Effector memory CD4-positive, alpha-beta T cell (primary cell): ENCODE data around the gene CACNA1E.

Source experiments
- DNase-seq, 3 donors: peaks; one replicate each; pipeline ENCODE4 v3.0.0-alpha.2; 2020
- H3K27ac ChIP-seq: 2 replicates; pipeline ENCODE4 v1.7.0; 2013; ENCODE audit warnings: mild to moderate bottlenecking, low read length, moderate library complexity; ENCODE audit not compliant: insufficient read depth, poor library complexity, severe bottlenecking
- H3K27me3 ChIP-seq: replicated peaks from 2 replicates; pipeline ENCODE4 v1.7.0; 2013; ENCODE audit warnings: mild to moderate bottlenecking, low read length; ENCODE audit not compliant: insufficient read depth, control insufficient read depth, poor library complexity, severe bottlenecking
- H3K36me3 ChIP-seq: 2 replicates; pipeline ENCODE4 v1.7.0; 2013; ENCODE audit warnings: mild to moderate bottlenecking, low read length, moderate library complexity; ENCODE audit not compliant: control insufficient read depth, insufficient read depth
- H3K4me1 ChIP-seq: 2 replicates; pipeline ENCODE4 v1.7.0; 2013; ENCODE audit warnings: low read length, mild to moderate bottlenecking; ENCODE audit not compliant: control insufficient read depth, insufficient read depth, poor library complexity, severe bottlenecking
- H3K4me3 ChIP-seq: 2 replicates; pipeline ENCODE4 v1.7.0; 2013; ENCODE audit warnings: low read length, low read depth, mild to moderate bottlenecking; ENCODE audit not compliant: insufficient read depth, poor library complexity, severe bottlenecking
- H3K9me3 ChIP-seq: 2 replicates; pipeline ENCODE4 v1.7.0; 2013; ENCODE audit warnings: mild to moderate bottlenecking, low read length, moderate library complexity; ENCODE audit not compliant: control insufficient read depth

Gene CACNA1E

DNA sequence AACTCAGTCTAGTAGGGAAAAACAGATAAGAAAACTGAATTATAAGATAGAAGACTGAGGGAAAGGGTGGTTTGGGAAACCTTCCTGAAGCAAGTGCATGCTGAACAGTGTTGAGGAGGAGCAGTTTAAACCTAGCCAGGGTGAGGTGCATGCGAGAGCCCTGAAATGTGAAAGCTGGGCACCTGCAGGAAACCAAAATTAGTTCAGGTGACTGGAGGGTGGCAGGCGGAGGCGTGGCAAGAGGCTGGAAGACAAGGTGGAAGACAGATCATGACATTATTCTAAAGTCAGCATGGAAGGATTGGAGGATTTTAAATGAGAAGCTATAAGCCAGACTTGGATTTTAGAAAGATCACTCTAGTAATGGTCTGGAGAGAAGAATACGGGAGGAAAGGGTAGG lies 75.1 kb downstream of the CACNA1E start:
- no peak for DNase-seq
- Histone ChIP-seq H3K9me3 (no peaks in the 10 kb centered on the region), H3K4me1 (no peaks in the 10 kb centered on the region), H3K27ac (no peak overlapping the region), H3K4me3 (no peak overlapping the region), H3K36me3 (no peaks in the 10 kb centered on the region), H3K27me3 (no peaks in the 10 kb centered on the region)

GRCh38 chr1:181559142-181559541 lies 75.8 kb downstream of the CACNA1E start:
- Histone ChIP-seq H3K36me3 (no peaks in the 10 kb centered on the region), H3K9me3 (no peaks in the 10 kb centered on the region), H3K27ac (no peak overlapping the region), H3K4me3 (no peak overlapping the region), H3K27me3 (no peaks in the 10 kb centered on the region), H3K4me1 (no peaks in the 10 kb centered on the region)
- no peak for DNase-seq

DNA sequence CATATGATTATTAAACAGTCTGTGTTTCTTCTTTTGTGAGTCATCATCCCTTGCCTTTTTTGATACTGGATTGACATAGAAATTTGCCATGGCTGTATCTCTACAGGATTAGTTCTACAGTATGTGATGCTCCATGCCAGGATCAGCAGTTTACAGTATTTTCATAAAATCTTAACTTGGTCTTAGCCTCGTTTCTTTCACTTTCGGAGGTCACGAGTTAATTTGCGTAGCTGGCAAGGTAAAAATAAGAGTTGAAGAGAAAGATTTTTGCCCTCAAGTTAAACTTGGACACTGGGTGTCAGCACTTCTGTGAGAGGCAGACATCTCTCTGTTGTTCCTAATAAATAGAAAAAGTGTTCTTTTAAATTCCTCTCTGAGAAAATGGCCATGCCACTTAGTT lies 79.1 kb downstream of the CACNA1E start:
- DNase-seq, result no peak
- no peaks in the 10 kb centered on the region for H3K9me3 ChIP-seq
- no peaks in the 10 kb centered on the region for H3K4me1 ChIP-seq
- H3K4me3 ChIP-seq, result no peak overlapping the region
- no peaks in the 10 kb centered on the region for H3K27me3 ChIP-seq
- no peak overlapping the region for H3K27ac ChIP-seq
- no peaks in the 10 kb centered on the region for H3K36me3 ChIP-seq

- Histone ChIP-seq H3K27me3 (no peaks in the 10 kb centered on the region), H3K27ac (no peak overlapping the region)
- DNase-seq, result no peak
Measured at GRCh38 chr1:181568736-181569135, 85.4 kb downstream of the CACNA1E start.

GRCh38 chr1:181577475-181577874 lies 94.2 kb downstream of the CACNA1E start:
- Histone ChIP-seq H3K9me3 (no peaks in the 10 kb centered on the region), H3K4me3 (no peak overlapping the region), H3K27me3 (peaks cover 1% of the 10 kb centered on the region), H3K27ac (no peak overlapping the region), H3K4me1 (no peaks in the 10 kb centered on the region), H3K36me3 (no peaks in the 10 kb centered on the region)
- no peak for DNase-seq

More at GRCh38 chr1:181568736-181569135, 85.4 kb downstream of the CACNA1E start:
- H3K4me3 ChIP-seq, result no peak overlapping the region
- no peaks in the 10 kb centered on the region for H3K36me3 ChIP-seq
- H3K4me1 ChIP-seq, result no peaks in the 10 kb centered on the region
- no peaks in the 10 kb centered on the region for H3K9me3 ChIP-seq

GRCh38 chr1:181583598-181583997 lies 100.3 kb downstream of the CACNA1E start:
- no peak for DNase-seq
- no peaks in the 10 kb centered on the region for H3K36me3 ChIP-seq
- H3K4me1 ChIP-seq, result no peaks in the 10 kb centered on the region
- no peak overlapping the region for H3K4me3 ChIP-seq
- peaks cover 3% of the 10 kb centered on the region for H3K27me3 ChIP-seq
- H3K9me3 ChIP-seq, result no peaks in the 10 kb centered on the region
- H3K27ac ChIP-seq, result no peak overlapping the region

DNA sequence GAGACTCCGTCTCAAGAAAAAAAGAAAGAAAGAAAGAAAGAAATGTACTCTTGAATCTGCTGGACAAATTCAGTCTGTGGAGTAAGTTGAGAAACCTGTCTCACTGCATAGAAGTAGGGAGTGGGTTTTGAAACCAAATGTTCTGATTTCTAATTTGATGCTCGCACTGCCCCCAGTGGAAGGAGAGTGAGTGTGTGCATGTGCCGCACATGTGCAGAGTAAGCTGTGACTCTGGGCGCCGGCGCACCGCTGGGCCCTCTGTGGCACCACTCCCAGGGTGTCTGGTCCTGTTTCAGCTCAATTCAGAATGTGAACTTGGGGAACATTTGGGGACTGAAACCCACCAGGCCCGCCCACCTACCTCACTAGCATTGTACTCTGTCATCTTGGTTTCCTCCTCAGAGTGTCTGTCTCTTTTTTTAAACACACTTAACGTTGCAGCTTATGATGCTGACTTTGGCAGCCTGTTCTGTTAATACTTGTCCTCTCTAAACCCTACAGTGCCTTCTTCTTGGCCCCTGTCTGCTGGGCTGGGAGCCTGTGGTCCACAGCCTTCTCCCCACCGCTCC lies 104.6 kb downstream of the CACNA1E start:
- DNase-seq, result no peak
- Histone ChIP-seq H3K27me3 (no peaks in the 10 kb centered on the region), H3K9me3 (no peaks in the 10 kb centered on the region), H3K36me3 (no peaks in the 10 kb centered on the region), H3K4me1 (no peaks in the 10 kb centered on the region), H3K27ac (no peak overlapping the region), H3K4me3 (no peak overlapping the region)

DNA sequence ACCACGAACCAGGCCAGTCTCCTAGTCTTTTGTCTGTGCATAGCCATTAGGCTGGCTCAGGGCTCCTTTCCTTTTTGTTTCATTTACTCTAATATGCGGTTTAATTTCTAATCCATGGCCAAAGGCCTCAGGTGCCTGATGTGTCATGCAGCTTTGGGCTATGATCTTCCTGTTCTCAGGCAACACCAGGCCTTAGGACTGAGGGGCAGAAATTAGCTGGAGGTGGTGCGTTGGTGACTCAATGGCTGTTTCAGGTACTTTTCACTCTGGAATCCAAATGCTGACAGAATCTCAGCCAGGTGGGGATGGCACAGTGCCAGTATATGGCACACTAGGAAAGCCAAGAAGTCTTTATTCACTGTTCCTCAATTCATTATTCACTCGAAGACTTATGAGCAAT lies 105.3 kb downstream of the CACNA1E start:
- H3K36me3 ChIP-seq, result no peaks in the 10 kb centered on the region
- no peaks in the 10 kb centered on the region for H3K27me3 ChIP-seq
- no peaks in the 10 kb centered on the region for H3K4me1 ChIP-seq
- no peaks in the 10 kb centered on the region for H3K9me3 ChIP-seq
- H3K4me3 ChIP-seq, result no peak overlapping the region
- no peak for DNase-seq
- H3K27ac ChIP-seq, result no peak overlapping the region

DNA sequence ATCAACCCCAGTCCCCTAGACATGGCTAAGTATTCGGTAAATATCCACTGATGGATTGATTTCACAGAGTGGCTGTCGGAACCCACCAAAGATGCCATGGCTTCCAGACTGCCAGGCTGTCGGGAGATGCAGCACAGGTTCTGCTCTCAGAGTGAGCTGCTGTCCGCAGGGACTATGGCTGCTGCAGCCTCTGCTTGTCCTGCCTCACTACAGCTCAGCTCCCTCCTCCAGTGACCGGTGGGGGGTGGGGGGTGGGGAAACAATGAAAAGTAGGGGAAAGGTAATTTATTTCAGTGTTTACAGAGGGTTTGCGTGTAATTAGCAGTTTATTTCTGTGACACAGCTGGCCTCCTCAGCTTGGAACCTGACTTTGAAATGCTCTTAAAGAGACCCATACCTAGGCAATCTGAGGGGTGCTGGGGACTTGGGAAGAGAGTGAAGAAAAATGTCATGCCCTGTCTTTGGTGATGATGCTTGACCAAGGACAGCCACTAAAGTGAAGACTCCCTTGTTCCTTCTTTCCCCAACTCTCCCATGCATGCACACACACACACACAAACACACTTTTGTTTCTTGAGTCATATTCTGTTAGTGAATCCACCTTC lies 109.0 kb downstream of the CACNA1E start:
- DNase-seq, result no peak
- no peaks in the 10 kb centered on the region for H3K27me3 ChIP-seq
- H3K4me1 ChIP-seq, result no peaks in the 10 kb centered on the region
- no peaks in the 10 kb centered on the region for H3K36me3 ChIP-seq
- no peak overlapping the region for H3K27ac ChIP-seq
- no peak overlapping the region for H3K4me3 ChIP-seq
- H3K9me3 ChIP-seq, result no peaks in the 10 kb centered on the region

- DNase-seq, result no peak
- H3K36me3 ChIP-seq, result no peaks in the 10 kb centered on the region
- H3K9me3 ChIP-seq, result no peaks in the 10 kb centered on the region
- H3K4me1 ChIP-seq, result no peaks in the 10 kb centered on the region
- no peak overlapping the region for H3K4me3 ChIP-seq
- H3K27ac ChIP-seq, result no peak overlapping the region
- no peaks in the 10 kb centered on the region for H3K27me3 ChIP-seq
Measured at GRCh38 chr1:181593042-181593441, 109.7 kb downstream of the CACNA1E start.
